ENCODE measurements around the gene TFRC. TPM values are rescaled to one million over a fixed set of nuclear protein-coding genes. Genes with fewer than 3 reads are reported as not detected.
"Not testable (repeated sequence)": the region's sequence is repeated elsewhere in the genome, so short reads cannot be mapped to it uniquely, and the experiment has no call there.

The TFRC gene
- total RNA-seq, 1 donor from 2014 or later: 268 TPM

GRCh38 chr3:196082619-196082971 lies 705 bp upstream of the TFRC start:
- DNase-seq (ENCODE audit: low read depth, low spot score): no peak

GRCh38 chr3:196081002-196081833 lies 672 bp downstream of the TFRC start:
- DNase-seq (ENCODE audit: low read depth, low spot score): no peak

- not testable (repeated sequence) for DNase-seq (ENCODE audit: low read depth, low spot score)
Measured at GRCh38 chr3:196080101-196080846, 1.6 kb downstream of the TFRC start.

- no peak for DNase-seq (ENCODE audit: low read depth, low spot score)
Measured at GRCh38 chr3:196079682-196080081, 2.2 kb downstream of the TFRC start.

- no peak for DNase-seq (ENCODE audit: low read depth, low spot score)
Measured at GRCh38 chr3:196075013-196075412, 6.9 kb downstream of the TFRC start.

GRCh38 chr3:196073255-196073753 lies 8.6 kb downstream of the TFRC start:
- DNase-seq (ENCODE audit: low read depth, low spot score): no peak

GRCh38 chr3:196072313-196072712 lies 9.6 kb downstream of the TFRC start:
- no peak for DNase-seq (ENCODE audit: low read depth, low spot score)

- not testable (repeated sequence) for DNase-seq (ENCODE audit: low read depth, low spot score)
Measured at GRCh38 chr3:196068812-196069211, 13.1 kb downstream of the TFRC start.

GRCh38 chr3:196067439-196067838 lies 14.5 kb downstream of the TFRC start:
- no peak for DNase-seq (ENCODE audit: low read depth, low spot score)

GRCh38 chr3:196063971-196064370 lies 17.9 kb downstream of the TFRC start:
- no peak for DNase-seq (ENCODE audit: low read depth, low spot score)

- DNase-seq (ENCODE audit: low read depth, low spot score): no peak
Measured at GRCh38 chr3:196063456-196063855, 18.4 kb downstream of the TFRC start.

- no peak for DNase-seq (ENCODE audit: low read depth, low spot score)
Measured at GRCh38 chr3:196063049-196063448, 18.8 kb downstream of the TFRC start.

GRCh38 chr3:196060834-196061233 lies 21.1 kb downstream of the TFRC start:
- no peak for DNase-seq (ENCODE audit: low read depth, low spot score)

- DNase-seq (ENCODE audit: low read depth, low spot score): no peak
Measured at GRCh38 chr3:196057760-196058331, 24.0 kb downstream of the TFRC start.

- not testable (repeated sequence) for DNase-seq (ENCODE audit: low read depth, low spot score)
Measured at GRCh38 chr3:196056371-196056770, 25.5 kb downstream of the TFRC start.

GRCh38 chr3:196055683-196056270 lies 26.1 kb downstream of the TFRC start:
- no peak for DNase-seq (ENCODE audit: low read depth, low spot score)

- no peak for DNase-seq (ENCODE audit: low read depth, low spot score)
Measured at GRCh38 chr3:196055240-196055639, 26.6 kb downstream of the TFRC start.

- no peak for DNase-seq (ENCODE audit: low read depth, low spot score)
Measured at GRCh38 chr3:196054661-196055060, 27.2 kb downstream of the TFRC start.

- DNase-seq (ENCODE audit: low read depth, low spot score): no peak
Measured at GRCh38 chr3:196053487-196053886, 28.4 kb downstream of the TFRC start.

- DNase-seq (ENCODE audit: low read depth, low spot score): no peak
Measured at GRCh38 chr3:196051282-196052076, 30.4 kb downstream of the TFRC start.

GRCh38 chr3:196050597-196050996 lies 31.3 kb downstream of the TFRC start:
- DNase-seq (ENCODE audit: low read depth, low spot score): no peak
